ENCODE data around the gene AHDC1. TPM values are rescaled to one million over a fixed set of nuclear protein-coding genes. Genes with fewer than 3 reads are reported as not detected.
A peak's percentile ranks its signal among the peaks of the same experiment; 100 is the strongest.

The AHDC1 gene
- total and polyA plus RNA-seq, 2 donors (not counting 1 experiment from before 2014, with no cell fraction given): 4.2 to 6.9 TPM

GRCh38 chr1:27574001-27574781 lies 29.8 kb downstream of the AHDC1 start:
- Histone ChIP-seq H3K27me3 (ENCODE audit: control insufficient read depth, insufficient read depth, low read length) (no peaks in the 10 kb centered on the region), H3K9me3 (ENCODE audit: control insufficient read depth, insufficient read depth, low read depth, low read length) (no peaks in the 10 kb centered on the region), H3K36me3 (ENCODE audit: control insufficient read depth, insufficient read depth, low read length) (no peaks in the 10 kb centered on the region), H3K79me2 (ENCODE audit: control insufficient read depth, insufficient read depth, low read length) (peaks cover 57% of the 10 kb centered on the region), H3K9ac (ENCODE audit: insufficient read depth, low read length) (no peak overlapping the region), H2AFZ (ENCODE audit: low read length) (no peak overlapping the region), H4K20me1 (ENCODE audit: control insufficient read depth, extremely low read depth, insufficient read depth, low read length) (no peaks in the 10 kb centered on the region), H3K27ac (ENCODE audit: insufficient read depth, low read length) (no peak overlapping the region), H3K4me2 (ENCODE audit: extremely low read depth, insufficient read depth, low read length) (no peak overlapping the region), H3K4me1 (ENCODE audit: control insufficient read depth, extremely low read depth, insufficient read depth, low read length) (peaks cover 60% of the 10 kb centered on the region), H3K4me3 (replicated peaks in 1 of 4; ENCODE audit: control extremely low read depth in 1 of 4, insufficient read depth in 1 of 4, low read depth in 3 of 4, low read length in 4 of 4) (no peak overlapping the region)
- DNase-seq (ENCODE audit: low read depth in 2 of 2): no peak
- TF ChIP-seq CTCF (conservative IDR thresholded peaks at IDR 0.05 in 1 of 2, IDR thresholded peaks at IDR 0.05 in 1 of 2; ENCODE audit: low read depth in 1 of 2, low read length in 2 of 2): no peak
- no peak for TF ChIP-seq EZH2 (IDR thresholded peaks at IDR 0.05; ENCODE audit: low read length, missing control alignments)

- no peak overlapping the region for H2AFZ ChIP-seq (ENCODE audit: low read length)
- H3K36me3 ChIP-seq (ENCODE audit: control insufficient read depth, insufficient read depth, low read length): no peaks in the 10 kb centered on the region
- no peak overlapping the region for H3K4me3 ChIP-seq (replicated peaks in 1 of 4; ENCODE audit: control extremely low read depth in 1 of 4, insufficient read depth in 1 of 4, low read depth in 3 of 4, low read length in 4 of 4)
- H3K4me1 ChIP-seq (ENCODE audit: control insufficient read depth, extremely low read depth, insufficient read depth, low read length): peaks cover 69% of the 10 kb centered on the region
- H3K9me3 ChIP-seq (ENCODE audit: control insufficient read depth, insufficient read depth, low read depth, low read length): no peaks in the 10 kb centered on the region
- peak in 1 of 2 donors; percentile 39 for DNase-seq (ENCODE audit: low read depth in 2 of 2)
- TF ChIP-seq CTCF (conservative IDR thresholded peaks at IDR 0.05 in 1 of 2, IDR thresholded peaks at IDR 0.05 in 1 of 2; ENCODE audit: low read depth in 1 of 2, low read length in 2 of 2) (no peak), EZH2 (IDR thresholded peaks at IDR 0.05; ENCODE audit: low read length, missing control alignments) (no peak)
- H3K4me2 ChIP-seq (ENCODE audit: extremely low read depth, insufficient read depth, low read length): peak overlapping the region; percentile 4
- peaks cover 54% of the 10 kb centered on the region for H3K79me2 ChIP-seq (ENCODE audit: control insufficient read depth, insufficient read depth, low read length)
- no peaks in the 10 kb centered on the region for H3K27me3 ChIP-seq (ENCODE audit: control insufficient read depth, insufficient read depth, low read length)
- H4K20me1 ChIP-seq (ENCODE audit: control insufficient read depth, extremely low read depth, insufficient read depth, low read length): no peaks in the 10 kb centered on the region
- H3K9ac ChIP-seq (ENCODE audit: insufficient read depth, low read length): no peak overlapping the region
- H3K27ac ChIP-seq (ENCODE audit: insufficient read depth, low read length): no peak overlapping the region
Measured at GRCh38 chr1:27572679-27573426, 31.1 kb downstream of the AHDC1 start.

GRCh38 chr1:27572019-27572678 lies 31.8 kb downstream of the AHDC1 start:
- Histone ChIP-seq H3K79me2 (ENCODE audit: control insufficient read depth, insufficient read depth, low read length) (peaks cover 51% of the 10 kb centered on the region), H3K9ac (ENCODE audit: insufficient read depth, low read length) (no peak overlapping the region), H3K4me1 (ENCODE audit: control insufficient read depth, extremely low read depth, insufficient read depth, low read length) (peaks cover 69% of the 10 kb centered on the region), H3K27me3 (ENCODE audit: control insufficient read depth, insufficient read depth, low read length) (no peaks in the 10 kb centered on the region), H2AFZ (ENCODE audit: low read length) (no peak overlapping the region), H3K4me2 (ENCODE audit: extremely low read depth, insufficient read depth, low read length) (peak overlapping the region; percentile 15), H3K27ac (ENCODE audit: insufficient read depth, low read length) (no peak overlapping the region), H3K4me3 (replicated peaks in 1 of 4; ENCODE audit: control extremely low read depth in 1 of 4, insufficient read depth in 1 of 4, low read depth in 3 of 4, low read length in 4 of 4) (no peak overlapping the region), H3K36me3 (ENCODE audit: control insufficient read depth, insufficient read depth, low read length) (no peaks in the 10 kb centered on the region), H4K20me1 (ENCODE audit: control insufficient read depth, extremely low read depth, insufficient read depth, low read length) (no peaks in the 10 kb centered on the region), H3K9me3 (ENCODE audit: control insufficient read depth, insufficient read depth, low read depth, low read length) (no peaks in the 10 kb centered on the region)
- TF ChIP-seq CTCF (conservative IDR thresholded peaks at IDR 0.05 in 1 of 2, IDR thresholded peaks at IDR 0.05 in 1 of 2; ENCODE audit: low read depth in 1 of 2, low read length in 2 of 2) (no peak), EZH2 (IDR thresholded peaks at IDR 0.05; ENCODE audit: low read length, missing control alignments) (no peak)
- no peak for DNase-seq (ENCODE audit: low read depth in 2 of 2)

All from fibroblast of lung (primary cell).